Right cardiac atrium (tissue), 5 donors: Measurements from ENCODE around the gene SRXN1. TPM values are rescaled to one million over a fixed set of nuclear protein-coding genes. Genes with fewer than 3 reads are reported as not detected.

ENCODE experiments used
- ATAC-seq, 2 donors: fragments of 200-7000 bp; cut with Tn5 transposase; one replicate each; pipeline versions ENCODE4 v1.8.0 to v1.9.1; 2020; ENCODE audit warnings: moderate library complexity in 2 of 2, mild to moderate bottlenecking in 1 of 2
- DNase-seq, 3 donors: peaks; one replicate each; pipeline ENCODE4 v3.0.0-alpha.2; 2020
- H3K27ac ChIP-seq: one replicate; pipeline ENCODE4 v1.5.1; 2013; ENCODE audit warnings: mild to moderate bottlenecking, low read length, control low read depth, moderate library complexity
- H3K27me3 ChIP-seq: one replicate; pipeline ENCODE4 v1.6.1; 2013; ENCODE audit not compliant: control insufficient read depth, insufficient read depth
- H3K4me1 ChIP-seq: one replicate; pipeline ENCODE4 v1.6.1; 2013; ENCODE audit warnings: low read length; ENCODE audit not compliant: control insufficient read depth, insufficient read depth
- H3K4me3 ChIP-seq: one replicate; pipeline ENCODE4 v1.5.1; 2013; ENCODE audit warnings: low read length, control low read depth
- H3K9me3 ChIP-seq: one replicate; pipeline ENCODE4 v1.6.1; 2013; ENCODE audit warnings: low read length; ENCODE audit not compliant: control insufficient read depth
- WGBS: extraction: QIAGEN DNeasy Blood & Tissue Kit; methylation state at CpG from one replicate; pipeline ENCODE4 v1.1.7; 2013; 5-methylcytosine and 5-hydroxymethylcytosine counted together
- intact Hi-C, 4 donors: fragments of 100-400 bp; cut with DNase I; formaldehyde crosslinking; loops; one replicate each; pipeline versions ENCODE4 v1.11.0 to v1.14.0; 2022 to 2023
- polyA plus RNA-seq: library from polyadenylated mRNA; stranded (reverse); fragments of 200-250 nt; gene quantifications from one replicate; pipeline ENCODE4 v1.2.3, GENCODE V29; 2013
- total RNA-seq, 4 donors: library from RNA; stranded (reverse); fragmentation: NEBNext Ultra II Directional; extraction: Animal tissue kit (Norgen Biotek cat#: 25700); gene quantifications; one replicate each; pipeline ENCODE4 v1.2.1, GENCODE V29; 2021
- donor health status: healthy with polysubstance abuse.
- donor health status: DM: no; HTN: yes; CAD: no.
- donor health status: DM: no; HTN: no; CAD: no.
- donor health status: DM: no; HTN: yes; CAD: no; lungs with severe emphysema.
- donor health status: DM: yes; HTN: yes; CAD: no.

The SRXN1 gene
- total and polyA plus RNA-seq, 5 donors: 23.9 to 50.2 (median 41.7) TPM

- Histone ChIP-seq H3K27ac (no peak overlapping the region), H3K4me3 (no peak overlapping the region), H3K9me3 (no peaks in the 10 kb centered on the region), H3K27me3 (no peaks in the 10 kb centered on the region), H3K4me1 (peaks cover 2% of the 10 kb centered on the region)
- 97% methylated on average over 2 of the region's 2 CpGs for WGBS
- intact Hi-C loops: loop anchor here in 1 of 4 donors (5.0 kb wide), 1 partner anchor 33 kb away; no protein-coding TSS in a partner anchor
- DNase-seq: no peak
- no peak for ATAC-seq
Observed at GRCh38 chr20:600141-600540, 52.9 kb downstream of the SRXN1 start.

GRCh38 chr20:598133-598850 lies 54.7 kb downstream of the SRXN1 start:
- H3K4me1 ChIP-seq: peaks cover 2% of the 10 kb centered on the region
- WGBS: 73% methylated on average over 13 of the region's 13 CpGs
- DNase-seq (no peak), ATAC-seq (no peak)
- intact Hi-C loops: no loop called here
- no peaks in the 10 kb centered on the region for H3K9me3 ChIP-seq
- no peaks in the 10 kb centered on the region for H3K27me3 ChIP-seq
- no peak overlapping the region for H3K27ac ChIP-seq
- no peak overlapping the region for H3K4me3 ChIP-seq

GRCh38 chr20:597560-597959 lies 55.4 kb downstream of the SRXN1 start:
- Histone ChIP-seq H3K27ac (no peak overlapping the region), H3K4me1 (peaks cover 2% of the 10 kb centered on the region), H3K27me3 (no peaks in the 10 kb centered on the region), H3K9me3 (no peaks in the 10 kb centered on the region), H3K4me3 (no peak overlapping the region)
- ATAC-seq (no peak), DNase-seq (no peak)
- intact Hi-C loops: no loop called here
- WGBS: 96% methylated on average over 2 of the region's 2 CpGs

Other genes starting within 250 kb of the SRXN1 start
- 10 to 100 TPM; 42.1 to 52.4 (median 45.9) TPM for gene RBCK1, start 244.9 kb downstream of the SRXN1 start, total RNA-seq
- gene RBCK1, start 244.9 kb downstream of the SRXN1 start, polyA plus RNA-seq: 48.0 TPM
- 10 to 100 TPM; 24.3 to 26.5 (median 25.6) TPM for gene TBC1D20, start 190.7 kb downstream of the SRXN1 start, total RNA-seq
- gene TBC1D20, start 190.7 kb downstream of the SRXN1 start, polyA plus RNA-seq: 13.6 TPM
- gene CSNK2A1, start 109.4 kb downstream of the SRXN1 start, total RNA-seq: 100 to 1,000 TPM; 105 to 118 (median 109) TPM
- 36.8 TPM for gene CSNK2A1, start 109.4 kb downstream of the SRXN1 start, polyA plus RNA-seq
- 1 to 10 TPM; 4.0 to 9.3 (median 7.8) TPM for gene TCF15, start 42.9 kb downstream of the SRXN1 start, total RNA-seq
- gene TCF15, start 42.9 kb downstream of the SRXN1 start, polyA plus RNA-seq: 7.4 TPM
- not detected for gene SCRT2, start 22.6 kb upstream of the SRXN1 start, total RNA-seq
- gene SCRT2, start 22.6 kb upstream of the SRXN1 start, polyA plus RNA-seq: not detected
- 1 to 10 TPM in 1 of 4 donors, under 1 TPM in 3; 0.48 to 1.4 (median 0.68) TPM for gene SLC52A3, start 115.3 kb upstream of the SRXN1 start, total RNA-seq
- gene SLC52A3, start 115.3 kb upstream of the SRXN1 start, polyA plus RNA-seq: 1.6 TPM
- gene FAM110A, start 180.5 kb upstream of the SRXN1 start, total RNA-seq: 1 to 10 TPM; 2.6 to 4.3 (median 3.6) TPM
- 3.2 TPM for gene FAM110A, start 180.5 kb upstream of the SRXN1 start, polyA plus RNA-seq